ENCODE results near the gene SLC38A10. TPM values are rescaled to one million over a fixed set of nuclear protein-coding genes. Genes with fewer than 3 reads are reported as not detected.

SLC38A10 gene
- total RNA-seq, 1 donor from 2014 or later = 102 TPM

- Mint-ChIP-seq H3K27me3 (ENCODE audit: low read depth) (no peaks in the 10 kb centered on the region), H3K27ac (no peak overlapping the region)
- intact Hi-C loops (cut with micrococcal nuclease) = no loop called here
Observed at GRCh38 chr17:81245665-81246342, 49.3 kb downstream of the SLC38A10 start.

DNA sequence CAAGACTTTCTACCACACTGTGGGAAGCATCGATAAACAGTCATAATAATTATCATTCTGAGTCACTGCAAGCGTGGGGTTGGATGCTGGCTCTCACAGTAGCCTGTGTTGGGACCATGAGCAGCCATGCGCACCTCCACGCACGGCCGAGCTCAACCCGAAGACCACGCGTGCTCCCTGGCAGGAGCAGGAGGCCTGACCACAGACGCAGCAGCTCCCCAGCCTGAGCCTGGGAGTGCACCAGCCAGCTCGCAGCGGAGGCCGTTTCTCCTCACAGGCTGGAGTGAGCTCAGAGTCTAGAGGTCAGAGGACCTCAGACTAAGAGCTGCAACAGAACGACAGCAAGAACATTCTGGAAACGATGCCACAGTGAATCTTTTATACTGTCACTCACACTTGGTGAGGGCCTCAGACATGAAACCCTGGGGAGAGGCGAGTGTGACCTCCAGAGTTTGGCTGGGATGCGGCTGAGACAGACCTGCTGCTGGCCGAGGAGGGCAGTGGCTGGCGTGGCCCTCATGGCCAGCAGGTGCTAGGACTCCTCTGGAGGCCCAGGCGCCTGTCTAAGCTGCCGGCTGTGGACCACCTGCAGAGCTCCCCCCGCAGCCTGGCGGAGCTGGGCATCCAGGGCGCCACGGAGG, 50.0 kb downstream of the SLC38A10 start:
- intact Hi-C loops (cut with micrococcal nuclease) = no loop called here
- no peak for DNase-seq (ENCODE audit: low spot score)
- H3K9me3 Mint-ChIP-seq = no peaks in the 10 kb centered on the region
- H3K36me3 Mint-ChIP-seq (ENCODE audit: low read depth) = peaks cover 35% of the 10 kb centered on the region
- H3K4me1 Mint-ChIP-seq (ENCODE audit: low read depth) = peaks cover 12% of the 10 kb centered on the region
- peak overlapping the region; percentile 33 for H3K27ac Mint-ChIP-seq
- H3K27me3 Mint-ChIP-seq (ENCODE audit: low read depth) = no peaks in the 10 kb centered on the region
- no peak overlapping the region for H3K4me3 Mint-ChIP-seq (ENCODE audit: low read depth)

More at GRCh38 chr17:81245665-81246342, 49.3 kb downstream of the SLC38A10 start:
- no peaks in the 10 kb centered on the region for H3K9me3 Mint-ChIP-seq
- no peak for DNase-seq (ENCODE audit: low spot score)
- H3K36me3 Mint-ChIP-seq (ENCODE audit: low read depth) = peaks cover 33% of the 10 kb centered on the region
- peaks cover 9% of the 10 kb centered on the region for H3K4me1 Mint-ChIP-seq (ENCODE audit: low read depth)
- H3K4me3 Mint-ChIP-seq (ENCODE audit: low read depth) = no peak overlapping the region

- Mint-ChIP-seq H3K4me3 (ENCODE audit: low read depth) (no peak overlapping the region), H3K36me3 (ENCODE audit: low read depth) (peaks cover 34% of the 10 kb centered on the region), H3K9me3 (no peaks in the 10 kb centered on the region), H3K27ac (peak overlapping the region; percentile 33), H3K27me3 (ENCODE audit: low read depth) (no peaks in the 10 kb centered on the region), H3K4me1 (ENCODE audit: low read depth) (peaks cover 12% of the 10 kb centered on the region)
- DNase-seq (ENCODE audit: low spot score) = no peak
- intact Hi-C loops (cut with micrococcal nuclease) = loop anchor here (5.0 kb wide), 2 partner anchors 102 to 142 kb away; no protein-coding TSS in a partner anchor
Observed at GRCh38 chr17:81244358-81245023, 50.6 kb downstream of the SLC38A10 start.

DNA sequence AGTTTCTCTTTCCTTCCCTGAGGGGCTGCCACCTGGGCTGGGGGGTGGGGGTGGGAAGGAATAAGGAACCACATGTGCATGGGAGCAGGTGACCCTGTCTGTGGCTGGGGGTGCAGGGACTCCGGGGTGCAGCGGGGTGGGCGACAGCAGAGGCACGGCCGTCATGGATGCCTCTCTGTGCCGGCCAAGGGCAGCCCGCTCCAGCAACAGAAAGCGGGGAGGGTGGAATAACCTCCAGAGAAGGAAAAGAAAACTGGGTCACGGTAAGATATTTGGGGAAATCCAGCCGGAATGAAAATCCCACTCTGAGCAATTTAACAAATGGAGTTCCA, 51.8 kb downstream of the SLC38A10 start:
- peaks cover 12% of the 10 kb centered on the region for H3K4me1 Mint-ChIP-seq (ENCODE audit: low read depth)
- intact Hi-C loops (cut with micrococcal nuclease) = loop anchor here (5.0 kb wide), 2 partner anchors 101 to 141 kb away; no protein-coding TSS in a partner anchor
- no peaks in the 10 kb centered on the region for H3K9me3 Mint-ChIP-seq
- H3K36me3 Mint-ChIP-seq (ENCODE audit: low read depth) = peaks cover 34% of the 10 kb centered on the region
- no peak overlapping the region for H3K27ac Mint-ChIP-seq
- no peak for DNase-seq (ENCODE audit: low spot score)
- H3K4me3 Mint-ChIP-seq (ENCODE audit: low read depth) = no peak overlapping the region
- no peaks in the 10 kb centered on the region for H3K27me3 Mint-ChIP-seq (ENCODE audit: low read depth)

DNA sequence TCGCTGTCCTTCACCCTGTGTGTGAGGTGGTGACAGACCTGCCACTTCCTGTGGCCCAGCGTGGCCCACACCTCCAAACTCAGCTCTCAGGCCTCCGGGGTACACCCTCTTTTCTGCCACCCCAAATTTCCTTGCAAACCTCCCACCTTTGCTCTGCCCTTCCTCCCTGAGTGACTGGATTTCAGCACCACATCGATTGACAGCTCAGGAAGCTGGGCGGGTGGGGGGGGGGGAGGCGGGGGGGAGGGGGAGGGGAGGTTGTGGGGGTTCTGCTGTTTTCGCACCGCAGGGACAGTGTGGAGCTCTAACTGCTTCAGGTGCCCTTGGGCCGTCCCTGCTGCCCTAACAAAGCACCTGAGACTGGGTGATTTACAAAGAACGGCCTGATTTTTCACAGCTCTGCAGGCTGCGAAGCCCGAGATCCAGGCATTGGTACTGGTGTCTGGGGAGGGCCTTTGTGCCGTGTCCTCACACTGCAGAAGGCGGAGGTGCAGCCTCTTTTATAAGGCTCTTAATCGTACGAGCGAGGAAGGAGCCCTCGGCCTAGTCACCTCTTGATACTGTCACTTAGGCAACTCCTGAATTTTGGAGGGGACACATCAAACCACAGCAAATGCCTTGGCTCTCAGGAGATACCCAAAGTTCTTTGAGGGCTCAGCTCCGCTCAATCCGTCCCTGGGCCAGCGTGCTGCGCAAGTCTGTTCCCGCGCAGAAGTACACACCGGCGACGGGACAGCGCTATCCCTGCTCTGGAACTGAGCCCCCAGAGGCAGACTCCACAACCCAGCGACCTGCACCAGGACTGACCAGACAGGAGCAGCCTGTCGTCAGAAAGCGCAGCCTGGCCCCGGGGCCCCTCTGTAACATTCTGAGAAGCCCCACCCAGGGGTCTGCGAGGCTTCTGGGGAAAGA, 52.4 kb downstream of the SLC38A10 start:
- Mint-ChIP-seq H3K27ac (peak overlapping the region; percentile 16), H3K4me3 (ENCODE audit: low read depth) (peak overlapping the region; percentile 2)
- intact Hi-C loops (cut with micrococcal nuclease) = loop anchor here (5.0 kb wide), 2 partner anchors 100 to 140 kb away; no protein-coding TSS in a partner anchor

GRCh38 chr17:81241648-81242420, 53.3 kb downstream of the SLC38A10 start:
- H3K27ac Mint-ChIP-seq = peak overlapping the region; percentile 16
- peak overlapping the region; percentile 49 for H3K4me3 Mint-ChIP-seq (ENCODE audit: low read depth)
- no peaks in the 10 kb centered on the region for H3K27me3 Mint-ChIP-seq (ENCODE audit: low read depth)
- no peaks in the 10 kb centered on the region for H3K9me3 Mint-ChIP-seq
- H3K4me1 Mint-ChIP-seq (ENCODE audit: low read depth) = peaks cover 20% of the 10 kb centered on the region
- DNase-seq (ENCODE audit: low spot score) = peak; percentile 35
- peaks cover 34% of the 10 kb centered on the region for H3K36me3 Mint-ChIP-seq (ENCODE audit: low read depth)
- intact Hi-C loops (cut with micrococcal nuclease) = loop anchor here (5.0 kb wide), 2 partner anchors 100 to 140 kb away; no protein-coding TSS in a partner anchor

More for the DNA sequence above, 52.4 kb downstream of the SLC38A10 start:
- H3K36me3 Mint-ChIP-seq (ENCODE audit: low read depth) = peaks cover 34% of the 10 kb centered on the region
- no peaks in the 10 kb centered on the region for H3K27me3 Mint-ChIP-seq (ENCODE audit: low read depth)
- peaks cover 15% of the 10 kb centered on the region for H3K4me1 Mint-ChIP-seq (ENCODE audit: low read depth)
- H3K9me3 Mint-ChIP-seq = no peaks in the 10 kb centered on the region
- no peak for DNase-seq (ENCODE audit: low spot score)

GRCh38 chr17:81241203-81241602, 53.9 kb downstream of the SLC38A10 start:
- Mint-ChIP-seq H3K36me3 (ENCODE audit: low read depth) (peaks cover 34% of the 10 kb centered on the region), H3K9me3 (no peaks in the 10 kb centered on the region), H3K4me1 (ENCODE audit: low read depth) (peaks cover 20% of the 10 kb centered on the region), H3K27me3 (ENCODE audit: low read depth) (no peaks in the 10 kb centered on the region), H3K27ac (no peak overlapping the region), H3K4me3 (ENCODE audit: low read depth) (peak overlapping the region; percentile 96)
- no peak for DNase-seq (ENCODE audit: low spot score)
- intact Hi-C loops (cut with micrococcal nuclease) = loop anchor here (5.0 kb wide), 2 partner anchors 99 to 139 kb away; no protein-coding TSS in a partner anchor

- Mint-ChIP-seq H3K27ac (no peak overlapping the region), H3K9me3 (no peaks in the 10 kb centered on the region), H3K4me3 (ENCODE audit: low read depth) (peak overlapping the region; percentile 96), H3K36me3 (ENCODE audit: low read depth) (peaks cover 34% of the 10 kb centered on the region), H3K4me1 (ENCODE audit: low read depth) (peaks cover 20% of the 10 kb centered on the region), H3K27me3 (ENCODE audit: low read depth) (no peaks in the 10 kb centered on the region)
- intact Hi-C loops (cut with micrococcal nuclease) = loop anchor here (5.0 kb wide), 2 partner anchors 98 to 138 kb away; no protein-coding TSS in a partner anchor
- no peak for DNase-seq (ENCODE audit: low spot score)
Observed at GRCh38 chr17:81240761-81241160, 54.3 kb downstream of the SLC38A10 start.

DNA sequence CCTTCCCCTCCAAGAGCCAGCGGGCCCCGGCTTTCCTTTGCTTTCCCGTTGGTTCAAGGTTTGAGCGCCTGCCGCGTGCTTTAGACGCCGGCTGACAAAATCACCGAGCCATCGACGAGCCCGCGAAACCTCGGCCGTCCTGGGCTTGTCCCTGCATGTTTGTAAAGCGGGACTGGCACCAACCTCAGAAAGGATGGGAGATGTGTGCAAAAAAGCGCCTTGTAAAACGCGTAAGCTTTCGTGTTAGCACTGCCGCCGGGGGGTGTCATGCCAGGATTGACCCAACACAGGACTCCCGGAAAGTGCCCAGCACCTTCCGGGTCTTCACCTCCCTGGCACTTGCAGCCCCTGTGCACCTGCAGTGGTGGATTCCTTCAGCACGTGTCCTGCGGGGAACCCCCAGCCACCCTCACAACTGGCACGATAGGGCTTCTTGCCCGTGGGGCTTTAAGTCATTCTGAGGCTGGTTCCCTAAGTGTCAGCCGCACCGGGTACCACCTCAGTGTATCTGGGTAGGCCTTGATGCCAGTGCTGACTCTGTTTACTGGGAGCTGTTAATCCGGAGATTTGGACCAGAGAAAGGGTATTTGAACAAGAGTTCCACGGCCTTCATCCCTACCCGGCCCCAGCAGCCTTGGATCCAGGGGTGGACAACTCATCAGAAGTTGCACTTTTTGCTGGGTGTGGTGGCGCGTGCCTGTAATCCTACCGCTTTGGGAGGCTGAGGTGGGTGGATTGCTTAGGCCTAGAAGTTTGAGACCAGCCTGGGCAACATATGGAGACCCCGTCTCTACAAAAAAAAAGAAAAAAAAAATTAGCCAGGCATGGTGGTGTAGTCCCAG, 55.2 kb downstream of the SLC38A10 start:
- intact Hi-C loops (cut with micrococcal nuclease) = loop anchor here (1.0 to 5.0 kb wide), 4 partner anchors 17 to 247 kb away; no protein-coding TSS in a partner anchor
- H3K36me3 Mint-ChIP-seq (ENCODE audit: low read depth) = peaks cover 33% of the 10 kb centered on the region
- H3K4me1 Mint-ChIP-seq (ENCODE audit: low read depth) = peaks cover 20% of the 10 kb centered on the region
- H3K27ac Mint-ChIP-seq = peak overlapping the region; percentile 95
- peak overlapping the region; percentile 96 for H3K4me3 Mint-ChIP-seq (ENCODE audit: low read depth)
- DNase-seq (ENCODE audit: low spot score) = peak; percentile 23
- H3K27me3 Mint-ChIP-seq (ENCODE audit: low read depth) = no peaks in the 10 kb centered on the region
- H3K9me3 Mint-ChIP-seq = no peaks in the 10 kb centered on the region

DNA sequence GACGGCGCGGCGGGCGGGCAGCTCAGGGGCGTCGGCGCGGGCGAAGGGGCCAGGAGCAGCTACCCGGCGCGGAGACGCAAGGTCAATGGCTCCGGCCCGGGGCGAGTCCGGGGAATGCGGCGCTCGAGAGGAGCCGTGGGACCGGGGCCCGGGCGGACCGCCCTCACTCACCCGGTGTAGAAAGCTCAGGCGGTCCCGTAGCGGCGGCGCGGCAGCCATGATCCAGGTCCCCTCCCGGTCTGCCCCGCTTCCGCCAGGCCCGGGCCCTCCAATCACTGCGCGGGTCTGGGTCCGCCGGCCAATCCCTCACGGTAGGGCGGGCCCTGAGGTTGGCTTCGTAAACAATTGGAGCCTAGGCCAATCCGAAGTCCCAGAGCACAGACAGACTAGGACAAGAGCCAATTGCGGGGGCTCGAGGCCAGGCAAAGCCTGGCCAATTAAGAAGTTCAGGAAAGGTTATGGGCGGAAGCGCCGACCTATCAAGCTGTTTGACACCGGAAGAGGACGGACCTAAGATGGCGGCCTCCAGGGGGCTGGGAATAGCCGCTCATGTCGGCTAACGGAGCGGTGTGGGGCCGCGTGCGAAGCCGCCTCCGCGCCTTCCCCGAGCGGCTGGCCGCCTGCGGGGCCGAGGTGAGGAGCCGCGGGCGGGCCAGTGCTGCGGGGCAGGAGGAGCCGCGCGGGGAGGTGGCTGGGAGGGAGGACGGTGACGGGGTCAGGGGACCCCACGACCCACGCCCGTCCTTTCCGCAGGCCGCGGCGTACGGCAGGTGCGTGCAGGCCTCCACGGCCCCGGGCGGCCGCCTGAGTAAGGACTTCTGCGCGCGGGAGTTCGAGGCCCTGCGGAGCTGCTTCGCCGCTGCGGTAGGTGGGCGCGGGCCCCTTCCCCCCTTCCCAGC, 56.0 kb downstream of the SLC38A10 start, which contains the start of the genes NDUFAF8 and TEPSIN:
NDUFAF8 (plus strand) TSS at position 504 of the 899 bp plus-strand sequence; CDS start at position 550, 46 bp downstream.
TEPSIN (minus strand) TSS at position 241 of the 899 bp plus-strand sequence; CDS start at position 219, 22 bp downstream.
- Mint-ChIP-seq H3K27ac (peak within 1 kb of the TSS; percentile 95), H3K4me3 (ENCODE audit: low read depth) (peak within 1 kb of the TSS; percentile 96), H3K4me1 (ENCODE audit: low read depth) (peaks cover 20% of the 10 kb centered on the region), H3K27me3 (ENCODE audit: low read depth) (no peaks in the 10 kb centered on the region), H3K36me3 (ENCODE audit: low read depth) (peaks cover 32% of the 10 kb centered on the region), H3K9me3 (no peaks in the 10 kb centered on the region)
- intact Hi-C loops (cut with micrococcal nuclease) = loop anchor here (1.0 to 5.0 kb wide), 2 partner anchors 16 to 248 kb away; no protein-coding TSS in a partner anchor
- peak; percentile 97 for DNase-seq (ENCODE audit: low spot score)
